Activated CD8-positive, alpha-beta memory T cell treated with anti-CD3 and anti-CD28 coated beads, Interleukin-2, amount 10 ng/mL, durations not matched to agents 7 days and 5 days (primary cell): ENCODE results near the gene PAX8. TPM values are rescaled to one million over a fixed set of nuclear protein-coding genes. Genes with fewer than 3 reads are reported as not detected.

Source experiments
- ATAC-seq: fragments of 150-1000 bp; cut with Tn5 transposase; one replicate; pipeline ENCODE4 v1.10.0; 2021; ENCODE audit warnings: moderate library complexity
- CTCF ChIA-PET: fragments of 350-600 bp; sonication (Branson Sonifier 250); formaldehyde crosslinking; loops from one replicate; lab custom pipeline; 2021; ENCODE audit warnings: antibody characterized with exemption; lab: Charles Lee
- DNase-seq: peaks from one replicate; pipeline ENCODE4 v3.0.0-alpha.2; 2020
- H3K27ac Mint-ChIP-seq: one replicate; pipeline ENCODE4 v1.8.0; 2021; ENCODE audit warnings: mild to moderate bottlenecking, mixed read lengths
- H3K27me3 Mint-ChIP-seq: one replicate; pipeline ENCODE4 v1.8.0; 2021; ENCODE audit warnings: mixed read lengths
- H3K36me3 Mint-ChIP-seq: one replicate; pipeline ENCODE4 v1.8.0; 2021; ENCODE audit warnings: mild to moderate bottlenecking, mixed read lengths
- H3K4me1 Mint-ChIP-seq: one replicate; pipeline ENCODE4 v1.8.0; 2021; ENCODE audit warnings: mixed read lengths
- H3K4me3 Mint-ChIP-seq: one replicate; pipeline ENCODE4 v1.8.0; 2021; ENCODE audit warnings: mild to moderate bottlenecking, moderate library complexity, mixed read lengths
- H3K9me3 Mint-ChIP-seq: one replicate; pipeline ENCODE4 v1.8.0; 2022; ENCODE audit warnings: low read depth, mixed read lengths
- total RNA-seq, 2 experiments: library from RNA; stranded (reverse); gene quantifications; one replicate each; pipeline ENCODE4 v1.2.3, GENCODE V29; 2021

The PAX8 gene
- total RNA-seq, 2 experiments from 2014 or later, result 1.6 to 2.1 TPM

- Mint-ChIP-seq H3K4me1 (no peaks in the 10 kb centered on the region), H3K4me3 (no peak overlapping the region), H3K9me3 (no peaks in the 10 kb centered on the region), H3K27ac (no peak overlapping the region), H3K36me3 (no peaks in the 10 kb centered on the region), H3K27me3 (peaks cover 56% of the 10 kb centered on the region)
- no peak for DNase-seq
- no peak for ATAC-seq
- CTCF ChIA-PET, result interaction anchor here (1.1 to 1.7 kb wide), 2 partner anchors 9 to 13 kb away, joined by 3 to 5 read pairs; no protein-coding TSS in a partner anchor
Observed at GRCh38 chr2:113283704-113284284, 5.1 kb upstream of the PAX8 start.

GRCh38 chr2:113282747-113283533 lies 4.2 kb upstream of the PAX8 start:
- H3K36me3 Mint-ChIP-seq, result no peaks in the 10 kb centered on the region
- H3K27me3 Mint-ChIP-seq, result peaks cover 60% of the 10 kb centered on the region
- ATAC-seq (no peak), DNase-seq (no peak)
- CTCF ChIA-PET, result interaction anchor here (0.9 to 1.7 kb wide), 3 partner anchors 10 to 33 kb away, joined by 3 to 5 read pairs (median 3); no protein-coding TSS in a partner anchor
- no peak overlapping the region for H3K27ac Mint-ChIP-seq
- no peaks in the 10 kb centered on the region for H3K9me3 Mint-ChIP-seq
- no peaks in the 10 kb centered on the region for H3K4me1 Mint-ChIP-seq
- no peak overlapping the region for H3K4me3 Mint-ChIP-seq

GRCh38 chr2:113281910-113282746 lies 3.4 kb upstream of the PAX8 start:
- no peak overlapping the region for H3K27ac Mint-ChIP-seq
- CTCF ChIA-PET, result interaction anchor here (0.9 to 1.7 kb wide), 2 partner anchors 15 to 32 kb away, joined by 3 to 5 read pairs; no protein-coding TSS in a partner anchor
- ATAC-seq (no peak), DNase-seq (no peak)
- peaks cover 4% of the 10 kb centered on the region for H3K4me1 Mint-ChIP-seq
- no peak overlapping the region for H3K4me3 Mint-ChIP-seq
- no peaks in the 10 kb centered on the region for H3K36me3 Mint-ChIP-seq
- H3K9me3 Mint-ChIP-seq, result no peaks in the 10 kb centered on the region
- peaks cover 59% of the 10 kb centered on the region for H3K27me3 Mint-ChIP-seq

DNA sequence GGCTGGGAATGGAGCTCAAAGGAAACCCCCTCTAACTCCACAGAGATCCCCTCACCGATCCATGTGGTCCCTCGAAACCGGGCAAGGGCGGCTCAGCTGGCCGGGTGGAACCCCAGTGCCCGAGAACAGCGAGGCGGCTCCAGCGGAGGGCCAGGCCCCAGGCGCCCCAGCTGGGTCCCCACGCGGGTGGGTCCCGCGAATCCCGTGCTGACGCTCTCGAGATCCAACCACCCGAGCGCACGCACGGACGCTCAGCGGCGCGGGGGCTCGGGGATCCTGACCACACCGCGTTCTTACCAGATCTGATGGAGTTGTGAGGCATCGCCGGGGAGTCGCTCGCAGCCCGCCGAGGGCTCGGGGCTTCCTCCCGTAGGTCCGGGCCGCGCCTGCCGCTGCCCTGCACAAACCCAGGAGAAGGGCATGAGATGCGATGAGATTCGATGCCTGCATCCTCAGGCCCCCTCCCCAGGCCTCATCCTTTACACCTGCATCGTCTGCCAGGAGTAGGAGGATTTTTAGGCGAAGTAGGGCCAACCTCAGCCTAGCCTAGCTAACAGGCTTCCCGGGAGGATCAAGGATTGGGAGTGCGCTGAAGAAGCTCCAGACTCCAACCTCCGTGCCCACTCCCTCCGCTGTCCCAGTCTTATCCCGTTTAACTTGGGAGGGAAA lies 514 bp downstream of the PAX8 start:
- Mint-ChIP-seq H3K4me3 (no peak overlapping the region), H3K4me1 (peaks cover 13% of the 10 kb centered on the region), H3K36me3 (no peaks in the 10 kb centered on the region), H3K27me3 (peaks cover 82% of the 10 kb centered on the region), H3K9me3 (no peaks in the 10 kb centered on the region), H3K27ac (no peak overlapping the region)
- ATAC-seq (no peak), DNase-seq (no peak)
- CTCF ChIA-PET, result interaction anchor here (1.0 to 1.4 kb wide), 3 partner anchors 20 to 141 kb away, joined by 3 to 4 read pairs (median 3); no protein-coding TSS in a partner anchor

- H3K9me3 Mint-ChIP-seq, result no peaks in the 10 kb centered on the region
- peaks cover 87% of the 10 kb centered on the region for H3K27me3 Mint-ChIP-seq
- ATAC-seq (no peak), DNase-seq (no peak)
- CTCF ChIA-PET, result interaction anchor here (1.4 kb wide), 1 partner anchor 19 kb away, joined by 4 read pairs; no protein-coding TSS in a partner anchor
- H3K4me1 Mint-ChIP-seq, result peaks cover 18% of the 10 kb centered on the region
- H3K4me3 Mint-ChIP-seq, result no peak overlapping the region
- no peak overlapping the region for H3K27ac Mint-ChIP-seq
- H3K36me3 Mint-ChIP-seq, result no peaks in the 10 kb centered on the region
Observed at GRCh38 chr2:113277474-113278072, 1.1 kb downstream of the PAX8 start.

DNA sequence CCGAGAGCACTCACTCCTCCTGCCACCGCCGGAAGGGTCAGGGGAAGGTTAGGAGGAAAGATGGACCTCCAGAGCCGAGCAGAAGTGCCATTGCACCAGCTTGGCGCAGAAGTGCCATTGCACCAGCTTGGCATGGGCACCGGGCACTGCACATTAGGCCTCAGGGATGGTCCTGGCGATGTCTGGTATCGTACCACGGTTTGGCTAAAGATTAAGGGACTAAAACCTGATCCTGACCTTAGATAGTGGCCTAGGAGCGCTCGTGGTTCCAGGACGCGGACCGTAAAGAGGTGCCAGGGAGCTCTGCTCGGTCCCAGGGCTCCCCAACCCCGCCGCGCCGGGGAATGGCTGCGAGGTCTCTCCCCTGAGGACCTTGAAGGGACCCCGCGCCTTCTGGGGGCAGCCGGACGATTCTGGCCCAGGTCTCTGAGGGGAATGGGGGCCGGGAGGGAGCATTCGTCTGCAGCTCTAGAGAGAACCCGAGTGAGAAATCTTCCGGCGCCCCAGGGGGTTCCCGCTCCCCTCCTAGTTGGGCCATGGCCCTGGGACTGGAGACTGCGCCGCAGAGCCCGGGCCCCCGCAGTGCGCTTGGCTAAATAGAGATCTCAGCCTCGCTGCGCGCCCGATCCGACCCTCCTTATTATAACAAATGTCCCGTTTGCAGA lies 1.8 kb downstream of the PAX8 start:
- peaks cover 22% of the 10 kb centered on the region for H3K4me1 Mint-ChIP-seq
- no peak overlapping the region for H3K4me3 Mint-ChIP-seq
- no peaks in the 10 kb centered on the region for H3K9me3 Mint-ChIP-seq
- H3K27me3 Mint-ChIP-seq, result peaks cover 88% of the 10 kb centered on the region
- CTCF ChIA-PET, result interaction anchor here (1.0 to 1.4 kb wide), 3 partner anchors 19 to 113 kb away, joined by 3 to 4 read pairs (median 3); no protein-coding TSS in a partner anchor
- DNase-seq (no peak), ATAC-seq (no peak)
- H3K27ac Mint-ChIP-seq, result no peak overlapping the region
- H3K36me3 Mint-ChIP-seq, result no peaks in the 10 kb centered on the region

DNA sequence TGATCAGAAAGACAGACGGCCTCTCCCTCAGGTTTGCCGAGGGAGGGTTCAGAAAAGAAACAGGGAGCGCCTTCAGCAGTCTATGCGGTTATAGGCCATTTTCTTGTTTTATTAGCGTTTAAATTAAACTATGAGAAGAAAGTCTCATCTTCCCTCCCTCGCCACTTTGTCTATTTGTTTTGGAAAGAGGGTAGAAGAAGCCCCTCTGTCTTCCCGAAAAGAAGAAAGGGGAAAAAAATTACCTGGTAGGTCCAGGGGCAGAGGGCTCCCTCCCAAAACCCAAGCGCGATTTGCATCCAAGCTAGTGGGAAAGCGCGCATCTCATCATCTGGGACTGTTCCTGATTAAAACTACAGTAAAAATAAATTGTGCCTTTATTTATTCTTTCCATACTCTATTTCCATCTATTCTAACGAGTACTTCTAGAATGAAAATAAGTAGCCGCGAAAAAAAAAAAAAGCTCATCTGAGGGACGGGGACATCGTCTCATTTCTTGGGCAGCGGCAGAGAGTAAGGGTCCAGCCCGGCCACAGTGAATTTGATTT lies 2.4 kb downstream of the PAX8 start:
- peaks cover 22% of the 10 kb centered on the region for H3K4me1 Mint-ChIP-seq
- no peaks in the 10 kb centered on the region for H3K9me3 Mint-ChIP-seq
- H3K36me3 Mint-ChIP-seq, result no peaks in the 10 kb centered on the region
- H3K4me3 Mint-ChIP-seq, result no peak overlapping the region
- no peak overlapping the region for H3K27ac Mint-ChIP-seq
- DNase-seq (no peak), ATAC-seq (no peak)
- CTCF ChIA-PET, result interaction anchor here (1.0 to 1.2 kb wide), 2 partner anchors 25 to 114 kb away, joined by 3 read pairs; no protein-coding TSS in a partner anchor
- peaks cover 89% of the 10 kb centered on the region for H3K27me3 Mint-ChIP-seq

- no peaks in the 10 kb centered on the region for H3K36me3 Mint-ChIP-seq
- no peak for DNase-seq
- no peaks in the 10 kb centered on the region for H3K9me3 Mint-ChIP-seq
- no peak for ATAC-seq
- no peak overlapping the region for H3K4me3 Mint-ChIP-seq
- H3K27me3 Mint-ChIP-seq, result peaks cover 86% of the 10 kb centered on the region
- H3K4me1 Mint-ChIP-seq, result peaks cover 22% of the 10 kb centered on the region
- no peak overlapping the region for H3K27ac Mint-ChIP-seq
- CTCF ChIA-PET, result interaction anchor here (1.0 to 3.2 kb wide), 3 partner anchors 25 to 114 kb away, joined by 3 to 36 read pairs (median 3); no protein-coding TSS in a partner anchor
Observed at GRCh38 chr2:113275556-113276215, 3.0 kb downstream of the PAX8 start.

DNA sequence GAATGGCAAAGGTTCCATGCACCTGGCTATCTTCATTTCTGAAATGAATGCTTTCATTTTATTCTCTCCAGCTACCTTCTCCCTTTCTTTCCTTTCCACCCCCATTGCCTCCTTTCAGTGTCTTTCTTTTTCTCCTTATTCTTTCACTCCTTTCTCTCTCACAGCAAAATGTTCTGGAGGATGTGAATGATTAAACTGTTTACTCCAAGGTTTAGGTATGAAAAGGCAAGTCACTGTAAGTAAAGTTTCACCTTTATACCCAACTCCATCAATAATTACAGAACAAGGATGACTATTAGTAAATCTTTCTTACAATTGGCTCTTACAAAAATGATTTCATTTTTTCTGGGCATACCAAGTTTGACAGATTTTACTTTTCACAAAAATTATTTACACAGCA lies 4.3 kb downstream of the PAX8 start:
- DNase-seq, result no peak
- Mint-ChIP-seq H3K36me3 (no peaks in the 10 kb centered on the region), H3K4me1 (peaks cover 22% of the 10 kb centered on the region), H3K4me3 (no peak overlapping the region), H3K27ac (no peak overlapping the region), H3K9me3 (no peaks in the 10 kb centered on the region), H3K27me3 (peaks cover 78% of the 10 kb centered on the region)
- no peak for ATAC-seq
- CTCF ChIA-PET, result interaction anchor here (3.2 kb wide), 1 partner anchor 26 kb away, joined by 36 read pairs; no protein-coding TSS in a partner anchor

GRCh38 chr2:113273981-113274380 lies 4.7 kb downstream of the PAX8 start:
- CTCF ChIA-PET, result interaction anchor here (0.9 to 3.2 kb wide), 3 partner anchors 25 to 116 kb away, joined by 6 to 36 read pairs (median 6); no protein-coding TSS in a partner anchor
- H3K36me3 Mint-ChIP-seq, result no peaks in the 10 kb centered on the region
- H3K27me3 Mint-ChIP-seq, result peaks cover 74% of the 10 kb centered on the region
- no peak overlapping the region for H3K4me3 Mint-ChIP-seq
- H3K9me3 Mint-ChIP-seq, result no peaks in the 10 kb centered on the region
- no peak overlapping the region for H3K27ac Mint-ChIP-seq
- H3K4me1 Mint-ChIP-seq, result peaks cover 22% of the 10 kb centered on the region
- DNase-seq (no peak), ATAC-seq (no peak)

DNA sequence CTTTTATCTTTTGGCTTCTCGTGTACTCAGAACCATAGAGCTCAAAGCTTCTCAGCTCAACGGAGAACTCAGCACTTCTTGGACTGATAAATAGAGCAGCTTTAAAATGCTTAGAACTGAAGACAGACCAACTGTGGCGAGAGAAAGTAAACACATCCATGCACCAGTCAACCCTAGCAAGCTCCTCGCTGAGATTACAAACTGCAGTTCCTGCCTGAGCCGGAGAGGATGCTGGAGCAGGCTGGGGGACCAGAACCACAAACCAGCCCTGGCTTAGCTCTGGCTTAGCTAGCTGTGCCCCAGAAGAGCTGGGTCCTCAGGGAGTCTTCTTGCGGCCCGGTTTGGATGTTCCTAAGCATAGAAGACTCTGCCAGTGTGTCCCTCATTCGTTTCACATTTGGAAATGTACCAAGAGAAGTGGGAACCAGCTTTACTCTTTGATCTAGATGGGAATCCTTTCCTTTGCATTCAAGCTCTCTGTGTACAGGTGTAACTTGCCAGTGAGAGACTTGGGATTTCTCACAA lies 5.6 kb downstream of the PAX8 start:
- Mint-ChIP-seq H3K27me3 (peaks cover 65% of the 10 kb centered on the region), H3K4me3 (no peak overlapping the region), H3K4me1 (peaks cover 22% of the 10 kb centered on the region), H3K27ac (peak overlapping the region; percentile 45), H3K36me3 (no peaks in the 10 kb centered on the region), H3K9me3 (no peaks in the 10 kb centered on the region)
- peak; percentile 93 for ATAC-seq
- CTCF ChIA-PET, result interaction anchor here (0.8 to 3.2 kb wide), 9 partner anchors 15 to 117 kb away, joined by 3 to 36 read pairs (median 3); no protein-coding TSS in a partner anchor
- peak; percentile 71 for DNase-seq
